Endothelial cell of umbilical vein (primary cell): ENCODE data around the gene WDR27. TPM values are rescaled to one million over a fixed set of nuclear protein-coding genes. Genes with fewer than 3 reads are reported as not detected.

Source experiments
- BruUV-seq: library from RNA; stranded (reverse); fragments of 400-500 nt; replicated peaks from 2 replicates; lab custom pipeline; 2021; lab: Mats Ljungman, UMichigan
- CTCF ChIA-PET: fragments of 300-600, 350-600 bp; sonication (Branson Sonifier 250); formaldehyde crosslinking; loops from one replicate; lab custom pipeline; 2021; ENCODE audit warnings: antibody characterized with exemption, inconsistent platforms; lab: Charles Lee
- POLR2A ChIA-PET: fragments of 300-600, 350-600 bp; sonication (Branson Sonifier 250); formaldehyde crosslinking; loops from one replicate; lab custom pipeline; 2021; ENCODE audit warnings: antibody characterized with exemption, inconsistent platforms; lab: Charles Lee
- DNase-seq: peaks from one replicate; pipeline ENCODE4 v3.0.0-alpha.2; 2011; ENCODE audit warnings: low read depth, low spot score
- FAIRE-seq: peaks from 2 replicates; lab custom pipeline; 2011; peaks lifted over from hg19 to GRCh38; lab: Jason Lieb, UNC
- H2AFZ ChIP-seq: 2 replicates; pipeline ENCODE4 v1.6.0; 2012; ENCODE audit warnings: low read depth, low read length, control low read depth, inconsistent platforms
- H3K27ac ChIP-seq: 2 replicates; pipeline ENCODE4 v1.5.1; 2011; ENCODE audit warnings: low read depth, mild to moderate bottlenecking, control low read depth, low read length, moderate library complexity; ENCODE audit not compliant: insufficient read depth
- H3K27me3 ChIP-seq, 2 experiments: 2 replicates each; pipeline versions ENCODE4 v1.6.0 to v1.6.1; 2011; ENCODE audit warnings: low read length in 2 of 2, mixed read lengths in 1 of 2; ENCODE audit not compliant: control insufficient read depth in 2 of 2, insufficient read depth in 2 of 2
- H3K36me3 ChIP-seq, 2 experiments: 2 replicates in 1 of 2; 3 replicates in 1 of 2; pipeline ENCODE4 v1.5.1; 2011; ENCODE audit warnings: low read length in 2 of 2, mild to moderate bottlenecking in 1 of 2, moderate library complexity in 1 of 2; ENCODE audit not compliant: control insufficient read depth in 2 of 2, insufficient read depth in 2 of 2; ENCODE audit errors: extremely low read depth in 1 of 2
- H3K4me1 ChIP-seq: 3 replicates; pipeline ENCODE4 v1.5.1; 2011; ENCODE audit warnings: mild to moderate bottlenecking, low read length; ENCODE audit not compliant: control insufficient read depth, insufficient read depth; ENCODE audit errors: extremely low read depth
- H3K4me2 ChIP-seq: 2 replicates; pipeline ENCODE4 v1.6.1; 2011; ENCODE audit warnings: low read length, control low read depth, mixed read lengths; ENCODE audit not compliant: insufficient read depth
- H3K4me3 ChIP-seq, 3 experiments: fragments of 200-600 bp in 1 of 3; sonication (generic), shearing (Covaris generic) in 1 of 3; replicated peaks in 1 of 3; 2 replicates each; pipeline ENCODE4 v1.5.1; 2011 to 2016; ENCODE audit warnings: control low read depth in 3 of 3, low read length in 3 of 3, mild to moderate bottlenecking in 2 of 3, inconsistent platforms in 1 of 3, low read depth in 1 of 3, moderate library complexity in 1 of 3; ENCODE audit not compliant: insufficient read depth in 1 of 3
- H3K79me2 ChIP-seq: 2 replicates; pipeline ENCODE4 v1.6.0; 2012; ENCODE audit warnings: low read length, inconsistent platforms; ENCODE audit not compliant: control insufficient read depth, insufficient read depth
- H3K9ac ChIP-seq: replicated peaks from 2 replicates; pipeline ENCODE3; 2011; ENCODE audit warnings: low read length, control low read depth; ENCODE audit not compliant: insufficient read depth; ENCODE audit errors: extremely low read depth
- H3K9me1 ChIP-seq: replicated peaks from 3 replicates; pipeline ENCODE4 v1.6.0; 2011; ENCODE audit warnings: mild to moderate bottlenecking, low read length; ENCODE audit not compliant: control insufficient read depth, insufficient read depth; ENCODE audit errors: extremely low read depth
- H3K9me3 ChIP-seq: replicated peaks from 2 replicates; pipeline ENCODE4 v1.5.1; 2012; ENCODE audit warnings: low read length, inconsistent platforms; ENCODE audit not compliant: control insufficient read depth, insufficient read depth
- H4K20me1 ChIP-seq: replicated peaks from 2 replicates; pipeline ENCODE3; 2011; ENCODE audit warnings: mild to moderate bottlenecking, low read length; ENCODE audit not compliant: control insufficient read depth, insufficient read depth; ENCODE audit errors: extremely low read depth
- CTCF ChIP-seq, 2 donors: IDR thresholded peaks; 1 replicate in 1 of 2; 2 replicates in 1 of 2; pipeline ENCODE4 v1.5.1; 2011; ENCODE audit warnings: low read length in 2 of 2, mild to moderate bottlenecking in 2 of 2, moderate library complexity in 2 of 2, control low read depth in 1 of 2, inconsistent platforms in 1 of 2, low read depth in 1 of 2; ENCODE audit not compliant: insufficient read depth in 1 of 2; ENCODE audit errors: extremely low read depth in 1 of 2
- EZH2 ChIP-seq: IDR thresholded peaks from 2 replicates; pipeline ENCODE4 v1.6.1; 2012; ENCODE audit warnings: borderline replicate concordance, low read depth, mild to moderate bottlenecking, moderate library complexity, low read length, inconsistent platforms; ENCODE audit not compliant: severe bottlenecking
- FOS ChIP-seq: IDR thresholded peaks from 2 replicates; pipeline ENCODE4 v1.6.1; 2011; ENCODE audit warnings: mild to moderate bottlenecking, low read length, moderate library complexity, borderline replicate concordance; ENCODE audit not compliant: insufficient read depth
- GATA2 ChIP-seq: IDR thresholded peaks from 2 replicates; pipeline ENCODE4 v1.7.0; 2011; ENCODE audit warnings: low read depth, mild to moderate bottlenecking, moderate library complexity, mixed read lengths, low read length; ENCODE audit not compliant: insufficient read length, insufficient read depth
- JUN ChIP-seq: IDR thresholded peaks from 2 replicates; pipeline ENCODE4 v1.6.1; 2011; ENCODE audit warnings: borderline replicate concordance, low read depth; ENCODE audit not compliant: insufficient read length, insufficient read depth
- MAX ChIP-seq: IDR thresholded peaks from 2 replicates; pipeline ENCODE4 v1.6.1; 2011; ENCODE audit not compliant: insufficient read depth, insufficient read length
- MYC ChIP-seq: IDR thresholded peaks from one replicate; pipeline ENCODE4 v1.6.1; 2011; ENCODE audit warnings: mild to moderate bottlenecking, low read depth, low read length
- POLR2A ChIP-seq: IDR thresholded peaks from 2 replicates; pipeline ENCODE4 v1.6.1; 2012; ENCODE audit warnings: low read depth, mild to moderate bottlenecking, control low read depth, low read length
- POLR2AphosphoS5 ChIP-seq: IDR thresholded peaks from 2 replicates; pipeline ENCODE4 v1.6.1; 2012; ENCODE audit warnings: low read depth, mild to moderate bottlenecking, control low read depth, low read length, moderate library complexity; ENCODE audit not compliant: insufficient read depth
- dilution Hi-C: fragments of 300-500 bp; cut with MboI; formaldehyde crosslinking; loops from one replicate; pipeline ENCODE4 v1.15.0; 2019; ENCODE audit warnings: low sequenced_read_pairs; ENCODE audit not compliant: extremely low pct_ligation_motif_present
- intact Hi-C: fragments of 100-400 bp; cut with micrococcal nuclease; formaldehyde crosslinking; loops from one replicate; pipeline ENCODE4 v1.10.0; 2022
- polyA plus RNA-seq, 4 experiments: library from polyadenylated mRNA; depleted of rRNA in 3 of 4; stranded (reverse) in 3 of 4; unstranded in 1 of 4; fragments of >200 nt; gene quantifications; 2 replicates each; pipeline versions ENCODE4 v1.2.1 to v1.2.3, GENCODE V29; 2011 to 2012; ENCODE audit warnings: missing spikeins in 1 of 4
- total RNA-seq: library from RNA; stranded (reverse); gene quantifications from 2 replicates; pipeline ENCODE4 v1.2.3, GENCODE V29; 2021

Gene WDR27
- total and polyA plus RNA-seq, 2 donors (not counting 3 experiments of a cell fraction or from before 2014, with no cell fraction given) = 60.1 to 69.7 TPM

- Histone ChIP-seq H3K27me3 (no peaks in the 10 kb centered on the region), H3K27ac (no peak overlapping the region), H3K9ac (no peak overlapping the region), H3K9me3 (no peaks in the 10 kb centered on the region), H2AFZ (no peak overlapping the region), H3K4me2 (no peak overlapping the region), H3K4me1 (peaks cover 9% of the 10 kb centered on the region), H3K9me1 (no peaks in the 10 kb centered on the region), H3K36me3 (no peaks in the 10 kb centered on the region), H3K79me2 (no peaks in the 10 kb centered on the region), H4K20me1 (no peaks in the 10 kb centered on the region), H3K4me3 (no peak overlapping the region)
- ChIA-PET POLR2A (no interaction called here), CTCF (interaction anchor here (1.5 kb wide), 1 partner anchor 128 kb away, joined by 6 read pairs; no protein-coding TSS in a partner anchor)
- no peak for DNase-seq
- intact Hi-C loops = no loop called here
- no peak for FAIRE-seq
- dilution Hi-C loops = no loop called here
- TF ChIP-seq MYC = no peak
- TF ChIP-seq MAX = no peak
- TF ChIP-seq JUN = no peak
- TF ChIP-seq POLR2AphosphoS5 = no peak
- no peak for TF ChIP-seq GATA2
- no peak for TF ChIP-seq CTCF (IDR thresholded peaks at IDR 0.05; ENCODE audit: extremely low read depth in 1 of 2, insufficient read depth in 1 of 2, low read depth in 1 of 2, low read length in 2 of 2)
- no peak for TF ChIP-seq EZH2
- TF ChIP-seq POLR2A = no peak
- no peak for TF ChIP-seq FOS
- no TSS peak for BruUV-seq
Observed at GRCh38 chr6:169639653-169640278, 62.1 kb downstream of the WDR27 start.
